DMS53 treated with DMSO at 0.1 percent for 48 hours (cell line): Measurements from ENCODE around the gene GPR151.
"Not testable (repeated sequence)": the region's sequence is repeated elsewhere in the genome, so short reads cannot be mapped to it uniquely, and the experiment has no call there.

ENCODE experiments used
- DNase-seq: peaks from one replicate; lab custom pipeline; 2025; ENCODE audit not compliant: unreplicated experiment; lab: John Stamatoyannopoulos, UW

GPR151 gene

DNA sequence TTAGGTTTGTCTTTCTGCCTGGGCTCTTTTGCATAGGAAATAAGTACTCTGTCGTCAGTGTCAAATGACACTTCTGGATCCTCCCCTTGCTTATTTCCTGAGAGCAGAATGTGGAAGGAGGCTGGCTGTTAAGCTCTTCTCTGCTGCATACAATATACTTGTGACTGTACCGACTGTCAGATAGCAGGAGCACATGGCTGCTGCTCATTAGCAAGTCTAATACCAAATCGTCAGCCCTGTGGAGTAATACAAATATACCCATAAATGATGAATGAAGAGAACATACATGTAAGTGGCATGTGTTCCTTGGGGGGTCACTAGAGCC lies at the start of gene GPR151:
GPR151 (minus strand) TSS at position 40 of the 325 bp plus-strand sequence. CDS start 77 bp downstream, outside the sequence.
- no peak for DNase-seq

DNA sequence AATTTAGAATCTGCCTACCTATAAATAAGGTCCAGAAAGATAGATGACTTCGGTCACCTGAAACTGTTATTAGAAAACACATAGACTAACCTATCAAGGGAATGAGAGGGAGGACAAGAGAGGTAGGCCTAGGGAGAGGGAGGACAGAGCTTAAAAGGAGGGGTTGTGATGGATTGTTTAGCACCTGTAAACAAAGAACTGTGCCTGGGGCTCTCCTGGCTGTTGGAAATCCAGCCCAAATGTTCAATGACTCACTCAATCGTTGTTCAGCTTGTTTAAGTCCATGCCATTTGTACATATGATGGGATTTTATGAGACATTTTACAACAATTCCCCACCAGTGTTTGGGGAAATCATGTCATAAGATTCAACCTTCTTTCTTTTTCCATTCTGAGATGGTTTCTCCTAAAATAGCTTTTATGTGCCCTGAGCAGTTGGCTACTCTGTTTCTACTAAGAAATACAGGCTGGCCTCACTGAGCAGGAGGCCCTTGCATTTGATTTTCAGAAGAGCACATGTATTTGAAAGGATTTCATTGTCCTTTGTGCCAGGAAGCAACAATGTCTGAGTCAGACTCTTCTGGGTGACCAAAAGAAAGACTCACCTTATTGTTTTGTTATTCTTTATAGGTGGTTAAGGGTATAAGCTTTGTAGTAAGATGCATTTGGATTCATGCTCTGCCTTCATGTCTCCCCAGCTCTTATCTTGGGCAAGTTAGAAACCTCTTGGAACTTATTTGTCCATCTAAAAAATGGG lies 48.2 kb upstream of the GPR151 start:
- DNase-seq = no peak

DNA sequence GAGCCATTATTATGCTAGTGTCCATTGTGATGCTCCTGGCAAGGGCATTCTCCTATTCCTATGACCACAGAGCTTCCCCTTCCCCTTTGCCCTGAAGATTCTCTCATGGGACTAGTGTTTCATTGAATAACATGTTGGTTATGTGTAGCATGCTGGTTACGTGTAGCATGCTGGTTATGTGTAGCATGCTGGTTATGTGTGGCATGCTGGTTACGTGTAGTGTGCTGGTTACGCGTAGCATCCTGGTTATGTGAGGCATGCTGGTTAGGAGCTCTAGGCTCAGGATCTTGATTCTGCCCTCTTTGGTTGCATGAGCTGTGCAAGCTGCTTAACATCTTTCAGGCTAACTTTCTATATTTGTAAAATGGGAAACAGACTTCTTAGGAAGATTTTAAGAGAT lies 46.5 kb upstream of the GPR151 start:
- DNase-seq = no peak

DNA sequence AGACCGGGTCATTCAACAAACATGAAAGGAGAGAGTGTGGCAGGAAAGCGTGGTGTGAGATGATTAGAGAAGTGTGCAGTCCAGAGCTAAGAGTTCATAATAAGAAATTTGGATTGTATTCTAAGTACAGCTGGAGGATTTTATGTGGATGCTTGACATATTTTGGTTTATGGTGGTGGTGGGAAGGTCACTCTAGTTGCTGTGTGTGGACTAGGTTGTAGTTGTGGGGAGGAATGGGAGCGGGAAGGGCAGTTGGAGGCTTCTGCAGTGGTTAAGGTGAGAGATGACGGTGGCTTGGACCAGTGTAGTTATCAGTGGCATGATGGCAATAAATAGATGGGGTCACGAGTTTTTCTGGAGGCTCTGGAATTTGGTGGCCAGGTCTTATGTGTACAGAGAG lies 45.7 kb upstream of the GPR151 start:
- no peak for DNase-seq

DNA sequence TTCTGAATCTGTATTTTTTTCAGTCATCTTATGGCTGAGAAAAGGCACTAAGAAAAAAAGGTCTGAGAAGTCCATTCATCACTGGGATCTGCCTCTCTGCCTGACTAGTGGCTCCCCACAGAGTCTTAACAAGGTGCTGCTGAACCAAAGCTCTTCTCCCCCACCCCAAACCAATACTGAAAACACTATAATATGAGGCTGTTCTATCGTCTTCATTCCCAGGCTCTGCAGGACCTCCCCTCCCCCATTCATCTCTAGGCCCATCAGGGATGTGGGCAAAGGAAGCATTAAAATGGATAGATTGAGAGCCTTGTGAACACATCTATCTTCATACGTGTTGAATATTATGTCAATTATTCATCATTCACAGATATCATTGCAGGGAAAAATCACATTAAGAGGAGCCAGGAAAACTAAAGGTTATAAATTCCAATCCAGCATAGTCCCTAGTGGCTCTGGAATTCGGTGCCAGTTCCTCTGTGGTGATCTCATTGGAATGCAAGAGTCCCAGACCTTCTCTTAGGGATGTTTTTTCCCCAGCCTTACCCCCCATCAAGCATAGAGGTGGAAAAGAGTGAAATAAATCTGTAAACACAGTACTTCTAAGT lies 44.3 kb upstream of the GPR151 start:
- no peak for DNase-seq

DNA sequence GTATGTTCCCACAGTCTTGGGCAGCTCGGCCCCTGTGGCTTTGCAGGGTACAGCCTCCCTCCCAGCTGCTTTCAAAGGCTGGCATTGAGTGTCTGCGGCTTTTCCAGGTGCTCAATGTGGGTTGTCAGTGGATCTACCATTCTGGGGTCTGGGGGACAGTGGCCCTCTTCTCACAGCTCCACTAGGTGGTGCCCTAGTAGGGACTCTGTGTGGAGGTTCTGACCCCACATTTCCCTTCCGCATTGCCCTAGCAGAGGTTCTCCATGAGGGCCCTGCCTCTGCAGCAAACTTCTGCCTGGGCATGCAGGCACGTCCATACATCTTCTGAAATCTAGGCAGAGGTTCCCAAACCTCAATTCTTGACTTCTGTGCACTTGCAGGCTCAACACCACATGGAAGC lies 40.9 kb upstream of the GPR151 start:
- not testable (repeated sequence) for DNase-seq

DNA sequence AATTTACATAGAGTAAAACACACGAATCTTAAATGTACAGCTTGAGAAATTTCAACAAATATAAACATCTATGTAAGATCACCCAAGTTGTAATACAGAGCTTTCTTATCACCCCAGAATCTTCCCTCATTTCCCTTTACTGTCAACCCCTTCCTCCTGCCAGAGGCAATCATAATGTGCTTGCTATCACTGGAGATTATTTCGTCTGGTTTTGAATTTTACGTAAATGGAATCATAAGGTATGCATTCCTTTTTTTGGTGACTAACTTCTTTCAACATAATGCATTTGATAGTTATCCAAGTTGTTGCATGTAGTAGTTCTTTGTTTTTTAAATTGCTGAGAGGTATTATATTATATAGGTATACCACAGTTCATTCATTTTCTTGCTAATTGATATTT lies 37.5 kb upstream of the GPR151 start:
- DNase-seq = no peak

DNA sequence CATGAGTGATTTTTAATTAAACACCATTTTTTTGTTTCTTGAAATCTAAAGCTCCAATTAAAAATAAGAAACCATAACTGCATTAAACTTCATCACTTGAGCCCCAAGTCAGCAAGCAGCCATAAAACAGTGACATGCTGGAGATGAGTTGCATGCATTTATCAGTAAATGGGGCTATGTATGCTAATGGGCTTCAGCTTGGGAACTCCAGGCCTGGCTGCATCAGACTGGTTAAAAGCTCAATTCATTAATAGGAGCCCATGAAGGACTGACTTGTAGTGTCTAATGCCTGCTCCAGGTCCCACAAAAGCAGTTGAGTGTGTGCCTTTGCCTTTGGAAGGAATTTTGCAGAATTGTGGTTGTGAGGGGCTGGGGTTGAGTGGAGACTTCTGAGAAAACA lies 33.6 kb upstream of the GPR151 start:
- no peak for DNase-seq

DNA sequence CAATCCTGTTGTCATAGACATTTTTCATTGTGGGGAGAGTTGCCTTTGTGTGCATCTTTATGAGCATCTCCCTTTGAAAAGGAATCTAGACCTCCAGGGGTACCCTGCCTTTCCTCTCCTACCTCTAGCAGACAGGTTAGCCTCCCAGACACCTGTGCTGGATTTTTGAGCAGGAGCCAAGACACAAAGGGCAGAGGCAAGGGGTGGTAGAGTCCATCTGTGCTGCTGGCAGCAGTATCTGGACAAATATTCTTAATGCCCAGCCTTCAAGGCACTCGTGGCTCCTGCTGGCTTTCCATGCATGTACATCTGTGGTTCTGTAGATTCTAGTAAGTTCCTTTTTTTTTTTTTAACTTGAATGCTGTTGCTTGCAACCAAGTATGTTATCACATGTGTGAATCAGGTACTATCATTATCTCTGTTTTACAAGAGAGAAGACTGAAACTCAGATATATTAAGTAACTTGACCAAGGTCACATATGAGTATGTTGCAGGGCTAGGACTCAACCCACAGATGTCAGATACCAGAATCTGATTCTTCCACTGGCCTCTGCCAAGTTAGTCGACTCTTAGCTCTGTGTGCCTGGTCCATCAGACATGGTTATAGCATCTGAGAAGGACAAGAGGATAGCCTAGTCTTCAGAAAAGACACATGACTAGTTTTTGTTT lies 32.9 kb upstream of the GPR151 start:
- no peak for DNase-seq

DNA sequence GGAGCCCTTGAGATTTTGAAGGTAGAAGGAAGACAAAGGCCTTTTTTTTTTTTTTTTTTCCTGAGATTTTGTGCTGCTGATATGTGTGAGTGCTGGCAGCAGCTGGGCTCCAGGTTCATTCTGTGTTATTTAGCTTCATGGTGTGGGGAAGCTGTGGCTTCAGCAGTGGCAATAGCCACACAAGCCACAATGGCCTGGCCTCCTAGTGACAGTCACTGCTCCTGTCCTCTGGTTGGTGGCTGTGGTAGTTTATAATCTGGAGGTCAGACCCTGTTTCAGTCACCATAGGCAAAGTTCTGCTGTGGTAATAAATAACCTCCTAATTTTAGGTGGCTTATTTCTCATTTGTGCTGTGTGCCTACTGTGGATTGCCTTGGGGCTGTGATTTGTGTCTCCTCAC lies 28.2 kb upstream of the GPR151 start:
- no peak for DNase-seq

DNA sequence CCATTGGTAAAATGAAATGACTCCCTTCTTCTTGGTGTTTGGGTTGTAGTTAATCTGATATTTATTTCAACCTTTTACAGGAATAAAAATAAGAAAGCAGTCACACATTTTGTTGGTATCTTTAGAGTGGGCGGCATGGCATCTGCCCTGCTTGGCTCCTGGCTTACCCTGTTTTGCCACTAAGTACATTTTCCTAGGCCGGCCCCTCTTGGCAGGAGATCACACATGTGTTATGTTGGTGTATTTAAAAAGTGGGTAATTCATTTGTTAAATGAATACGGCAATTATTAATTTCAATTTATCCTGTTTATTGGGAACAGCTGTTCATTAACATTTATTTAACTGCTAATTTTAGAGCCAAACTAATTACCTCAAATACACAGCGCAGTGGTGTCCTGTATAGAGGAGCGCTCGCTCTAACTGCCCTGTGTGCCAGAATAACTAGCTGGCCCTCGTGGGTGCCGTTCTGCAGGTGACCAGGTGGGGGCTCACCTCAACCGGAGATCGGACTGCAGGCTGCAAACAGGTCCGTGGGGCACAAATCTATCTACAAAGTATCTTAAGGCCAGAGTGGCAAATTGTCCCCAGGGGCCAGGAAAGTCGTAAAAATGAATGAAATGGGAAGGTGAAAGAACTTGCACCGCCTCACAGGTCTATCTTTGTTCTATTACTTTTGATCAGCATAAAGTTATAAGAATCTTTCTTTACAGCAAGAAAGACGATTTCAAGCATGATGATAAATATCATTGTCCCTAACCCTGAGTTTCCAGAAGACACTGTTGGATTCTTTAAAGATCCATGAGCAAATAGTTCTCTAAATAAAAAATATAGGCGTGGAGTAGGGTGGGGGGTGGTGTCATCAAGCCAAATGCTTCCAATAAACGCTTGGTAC lies 26.2 kb upstream of the GPR151 start:
- peak; percentile 68 for DNase-seq

DNA sequence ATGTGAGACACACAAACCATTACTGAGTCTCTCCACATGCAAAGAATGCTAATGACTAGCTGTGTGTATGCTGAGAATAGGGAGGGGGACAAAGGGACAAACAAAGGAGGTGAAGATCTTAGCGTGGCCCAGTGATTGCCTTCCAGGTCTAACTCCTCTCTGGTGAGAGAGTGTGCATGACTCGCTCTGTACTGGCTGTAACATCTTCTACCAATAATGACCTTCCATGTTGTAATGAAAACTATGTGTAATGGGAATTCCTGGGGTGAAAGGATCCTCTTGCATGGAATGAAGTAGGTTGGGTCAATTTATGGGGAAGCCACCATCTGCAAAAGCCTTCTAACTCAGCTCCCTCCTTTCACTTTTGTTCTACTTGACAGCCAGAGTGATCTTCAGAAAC lies 24.4 kb upstream of the GPR151 start:
- no peak for DNase-seq

DNA sequence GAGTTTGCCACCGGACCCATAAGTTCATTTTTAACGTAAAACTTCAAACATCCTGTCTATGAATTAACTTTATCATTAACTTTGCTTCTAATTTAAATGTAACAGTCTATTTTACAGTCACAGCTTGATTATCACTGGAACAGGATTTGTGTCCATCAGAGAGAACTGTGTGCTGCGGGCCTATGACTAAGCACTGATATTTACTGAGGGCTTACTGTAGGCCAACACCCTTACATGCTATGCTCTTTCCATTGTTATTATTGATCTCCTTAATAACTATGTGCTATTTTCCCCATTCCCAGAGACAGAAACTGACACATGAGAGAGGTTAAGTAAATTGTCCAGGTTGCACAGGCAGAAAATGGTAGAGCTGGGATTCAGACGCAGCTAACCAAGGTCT lies 24.0 kb upstream of the GPR151 start:
- peak; percentile 47 for DNase-seq

DNA sequence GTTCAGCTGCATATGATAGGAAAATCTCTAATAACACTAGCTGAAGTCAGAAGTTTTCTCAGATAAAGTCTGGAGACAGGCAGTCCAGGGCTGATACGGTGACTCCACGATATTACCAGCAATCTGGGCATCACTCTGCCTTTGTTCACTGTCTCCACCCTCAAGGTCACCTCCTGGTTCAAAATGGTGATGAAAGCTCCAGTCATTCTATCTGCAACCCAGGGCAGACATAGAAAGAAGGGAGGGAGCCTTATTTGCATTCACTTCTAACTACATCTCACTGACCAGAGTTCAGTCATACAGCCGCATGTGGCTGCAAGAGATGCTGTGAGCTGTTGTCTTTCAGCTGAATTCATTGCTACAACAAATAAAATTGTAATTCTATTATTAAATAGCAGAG lies 22.4 kb upstream of the GPR151 start:
- DNase-seq = no peak

DNA sequence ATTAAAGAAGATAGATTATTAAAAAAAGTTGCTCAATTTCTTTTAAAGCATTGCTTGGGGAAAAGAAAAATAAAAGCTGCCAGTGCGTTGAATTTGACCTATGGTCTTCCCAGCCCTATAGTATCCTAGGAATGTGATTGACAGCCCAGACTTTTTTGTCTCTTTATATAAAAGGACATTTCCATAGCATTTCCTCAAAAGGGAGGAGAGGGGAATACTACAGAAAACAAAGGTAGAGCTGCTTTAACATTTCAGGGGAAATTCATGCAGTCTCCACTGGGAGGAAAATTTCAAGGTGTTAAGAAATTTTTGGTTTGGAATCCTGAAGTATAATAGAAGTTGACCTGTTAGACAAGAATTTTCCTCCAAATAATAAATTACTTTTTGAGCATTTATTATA lies 17.9 kb upstream of the GPR151 start:
- no peak for DNase-seq

DNA sequence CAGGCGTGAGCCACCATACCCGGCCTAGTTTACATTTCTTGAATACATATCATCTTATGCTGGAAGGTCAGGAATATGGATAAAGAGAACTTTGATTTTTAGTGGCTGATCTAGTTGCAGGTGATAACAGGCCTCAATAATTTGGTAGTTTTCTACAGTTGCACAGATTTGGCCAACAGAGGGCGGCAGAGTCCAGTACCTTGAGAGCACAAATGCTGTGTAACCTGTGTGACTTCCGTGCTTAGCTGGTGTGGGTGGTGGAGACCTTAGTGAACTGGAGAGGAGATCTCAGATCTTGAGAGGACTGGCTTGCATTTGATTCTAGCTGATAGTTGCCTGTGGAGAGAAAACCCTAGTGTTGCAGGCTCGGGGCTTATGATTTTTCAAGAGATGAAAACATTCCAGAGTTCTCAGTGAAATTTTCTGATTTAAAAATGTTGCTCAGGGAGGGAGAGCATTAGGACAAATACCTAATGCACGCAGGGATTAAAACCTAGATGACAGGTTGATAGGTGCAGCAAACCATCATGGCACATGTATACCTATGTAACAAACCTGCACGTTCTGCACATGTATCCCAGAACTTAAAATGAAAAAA lies 17.4 kb upstream of the GPR151 start:
- DNase-seq = peak; percentile 76

DNA sequence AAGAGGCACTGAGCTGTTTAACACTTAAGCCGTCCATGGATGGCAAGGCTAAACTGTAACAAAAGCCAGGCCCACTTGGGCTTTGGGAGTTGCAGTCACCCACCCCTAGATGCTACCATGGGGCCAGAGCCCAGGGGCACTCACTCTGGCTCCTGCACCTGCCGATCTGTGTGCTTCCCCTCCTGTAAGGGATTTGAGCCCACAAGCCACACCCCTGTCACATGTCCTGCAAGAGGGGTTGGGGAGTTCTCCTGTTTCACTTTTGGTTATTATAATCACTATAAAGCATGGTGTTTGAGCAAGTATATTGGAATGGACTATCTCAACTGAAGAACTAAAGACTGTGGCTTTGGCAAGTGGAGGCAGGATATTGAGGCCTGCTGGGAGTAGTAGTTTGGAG lies 14.0 kb upstream of the GPR151 start:
- no peak for DNase-seq

DNA sequence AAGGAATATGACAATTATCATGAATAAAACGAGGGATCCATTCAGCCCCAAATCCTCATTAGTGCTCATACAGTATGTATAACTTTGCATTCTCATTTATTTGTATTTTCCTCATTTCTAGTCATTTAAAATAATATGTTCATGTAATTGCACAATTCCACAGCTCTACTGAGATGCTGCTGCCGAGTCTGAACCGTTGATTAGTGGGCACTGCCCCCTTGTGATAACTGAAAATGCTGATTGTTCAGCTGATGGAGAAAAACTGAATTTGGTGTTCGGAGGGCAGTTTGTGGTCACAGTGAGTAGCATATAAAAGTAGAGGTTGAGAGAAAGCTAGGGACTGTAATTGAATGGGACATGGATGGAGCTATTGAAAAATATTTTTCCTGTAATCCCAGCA lies 12.2 kb upstream of the GPR151 start:
- DNase-seq = no peak

DNA sequence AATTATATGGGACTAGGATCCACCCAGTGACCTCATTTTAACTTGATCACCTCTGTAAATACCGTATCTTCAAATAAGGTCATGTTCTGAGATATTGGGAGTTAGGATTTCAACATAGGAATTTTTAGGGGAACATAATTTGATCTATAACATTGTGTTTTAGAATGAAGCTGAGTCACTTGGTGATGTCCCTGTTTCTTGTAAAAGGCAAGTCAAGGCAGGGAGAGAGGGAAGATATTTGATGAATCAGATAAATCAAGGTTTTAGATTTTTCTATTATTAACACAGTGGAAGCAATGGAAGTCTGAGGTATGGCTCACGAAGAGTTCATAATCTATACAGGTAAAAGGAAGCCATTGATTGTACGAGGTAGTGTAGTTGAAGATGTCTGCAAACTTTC lies 11.8 kb upstream of the GPR151 start:
- no peak for DNase-seq

DNA sequence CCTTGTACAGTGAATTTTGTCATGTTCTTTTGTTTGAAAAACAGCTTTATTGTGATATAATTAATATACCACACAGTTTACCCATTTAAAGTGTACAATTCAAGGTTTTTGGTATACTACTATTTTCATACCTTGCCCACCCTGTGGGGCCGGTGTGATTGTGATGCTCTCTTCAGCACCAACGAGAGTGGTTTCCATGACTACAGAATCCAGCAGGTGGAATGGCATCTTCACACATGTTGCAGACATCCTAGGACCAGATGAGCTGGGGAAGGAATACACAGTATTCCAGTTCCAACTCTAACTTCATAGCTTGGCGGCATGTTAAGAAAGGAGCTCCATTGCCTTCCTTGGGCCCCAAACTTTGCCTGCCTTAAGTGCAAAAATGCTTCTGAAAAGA lies 7.7 kb upstream of the GPR151 start:
- no peak for DNase-seq
